Endothelial cell of umbilical vein (primary cell): ENCODE data around the gene DSE. TPM values are rescaled to one million over a fixed set of nuclear protein-coding genes. Genes with fewer than 3 reads are reported as not detected.
A peak's percentile ranks its signal among the peaks of the same experiment; 100 is the strongest.

ENCODE experiments used
- BruUV-seq: library from RNA; stranded (reverse); fragments of 400-500 nt; replicated peaks from 2 replicates; lab custom pipeline; 2021; lab: Mats Ljungman, UMichigan
- CTCF ChIA-PET: fragments of 300-600, 350-600 bp; sonication (Branson Sonifier 250); formaldehyde crosslinking; loops from one replicate; lab custom pipeline; 2021; ENCODE audit warnings: antibody characterized with exemption, inconsistent platforms; lab: Charles Lee
- POLR2A ChIA-PET: fragments of 300-600, 350-600 bp; sonication (Branson Sonifier 250); formaldehyde crosslinking; loops from one replicate; lab custom pipeline; 2021; ENCODE audit warnings: antibody characterized with exemption, inconsistent platforms; lab: Charles Lee
- DNase-seq: peaks from one replicate; pipeline ENCODE4 v3.0.0-alpha.2; 2011; ENCODE audit warnings: low read depth, low spot score
- FAIRE-seq: peaks from 2 replicates; lab custom pipeline; 2011; peaks lifted over from hg19 to GRCh38; lab: Jason Lieb, UNC
- H2AFZ ChIP-seq: 2 replicates; pipeline ENCODE4 v1.6.0; 2012; ENCODE audit warnings: low read depth, low read length, control low read depth, inconsistent platforms
- H3K27ac ChIP-seq: 2 replicates; pipeline ENCODE4 v1.5.1; 2011; ENCODE audit warnings: low read depth, mild to moderate bottlenecking, control low read depth, low read length, moderate library complexity; ENCODE audit not compliant: insufficient read depth
- H3K27me3 ChIP-seq, 2 experiments: 2 replicates each; pipeline versions ENCODE4 v1.6.0 to v1.6.1; 2011; ENCODE audit warnings: low read length in 2 of 2, mixed read lengths in 1 of 2; ENCODE audit not compliant: control insufficient read depth in 2 of 2, insufficient read depth in 2 of 2
- H3K36me3 ChIP-seq, 2 experiments: 2 replicates in 1 of 2; 3 replicates in 1 of 2; pipeline ENCODE4 v1.5.1; 2011; ENCODE audit warnings: low read length in 2 of 2, mild to moderate bottlenecking in 1 of 2, moderate library complexity in 1 of 2; ENCODE audit not compliant: control insufficient read depth in 2 of 2, insufficient read depth in 2 of 2; ENCODE audit errors: extremely low read depth in 1 of 2
- H3K4me1 ChIP-seq: 3 replicates; pipeline ENCODE4 v1.5.1; 2011; ENCODE audit warnings: mild to moderate bottlenecking, low read length; ENCODE audit not compliant: control insufficient read depth, insufficient read depth; ENCODE audit errors: extremely low read depth
- H3K4me2 ChIP-seq: 2 replicates; pipeline ENCODE4 v1.6.1; 2011; ENCODE audit warnings: low read length, control low read depth, mixed read lengths; ENCODE audit not compliant: insufficient read depth
- H3K4me3 ChIP-seq, 3 experiments: fragments of 200-600 bp in 1 of 3; sonication (generic), shearing (Covaris generic) in 1 of 3; replicated peaks in 1 of 3; 2 replicates each; pipeline ENCODE4 v1.5.1; 2011 to 2016; ENCODE audit warnings: control low read depth in 3 of 3, low read length in 3 of 3, mild to moderate bottlenecking in 2 of 3, inconsistent platforms in 1 of 3, low read depth in 1 of 3, moderate library complexity in 1 of 3; ENCODE audit not compliant: insufficient read depth in 1 of 3
- H3K79me2 ChIP-seq: 2 replicates; pipeline ENCODE4 v1.6.0; 2012; ENCODE audit warnings: low read length, inconsistent platforms; ENCODE audit not compliant: control insufficient read depth, insufficient read depth
- H3K9ac ChIP-seq: replicated peaks from 2 replicates; pipeline ENCODE3; 2011; ENCODE audit warnings: low read length, control low read depth; ENCODE audit not compliant: insufficient read depth; ENCODE audit errors: extremely low read depth
- H3K9me1 ChIP-seq: replicated peaks from 3 replicates; pipeline ENCODE4 v1.6.0; 2011; ENCODE audit warnings: mild to moderate bottlenecking, low read length; ENCODE audit not compliant: control insufficient read depth, insufficient read depth; ENCODE audit errors: extremely low read depth
- H3K9me3 ChIP-seq: replicated peaks from 2 replicates; pipeline ENCODE4 v1.5.1; 2012; ENCODE audit warnings: low read length, inconsistent platforms; ENCODE audit not compliant: control insufficient read depth, insufficient read depth
- H4K20me1 ChIP-seq: replicated peaks from 2 replicates; pipeline ENCODE3; 2011; ENCODE audit warnings: mild to moderate bottlenecking, low read length; ENCODE audit not compliant: control insufficient read depth, insufficient read depth; ENCODE audit errors: extremely low read depth
- EZH2 ChIP-seq: IDR thresholded peaks from 2 replicates; pipeline ENCODE4 v1.6.1; 2012; ENCODE audit warnings: borderline replicate concordance, low read depth, mild to moderate bottlenecking, moderate library complexity, low read length, inconsistent platforms; ENCODE audit not compliant: severe bottlenecking
- FOS ChIP-seq: IDR thresholded peaks from 2 replicates; pipeline ENCODE4 v1.6.1; 2011; ENCODE audit warnings: mild to moderate bottlenecking, low read length, moderate library complexity, borderline replicate concordance; ENCODE audit not compliant: insufficient read depth
- GATA2 ChIP-seq: IDR thresholded peaks from 2 replicates; pipeline ENCODE4 v1.7.0; 2011; ENCODE audit warnings: low read depth, mild to moderate bottlenecking, moderate library complexity, mixed read lengths, low read length; ENCODE audit not compliant: insufficient read length, insufficient read depth
- JUN ChIP-seq: IDR thresholded peaks from 2 replicates; pipeline ENCODE4 v1.6.1; 2011; ENCODE audit warnings: borderline replicate concordance, low read depth; ENCODE audit not compliant: insufficient read length, insufficient read depth
- MYC ChIP-seq: IDR thresholded peaks from one replicate; pipeline ENCODE4 v1.6.1; 2011; ENCODE audit warnings: mild to moderate bottlenecking, low read depth, low read length
- POLR2A ChIP-seq: IDR thresholded peaks from 2 replicates; pipeline ENCODE4 v1.6.1; 2012; ENCODE audit warnings: low read depth, mild to moderate bottlenecking, control low read depth, low read length
- POLR2AphosphoS5 ChIP-seq: IDR thresholded peaks from 2 replicates; pipeline ENCODE4 v1.6.1; 2012; ENCODE audit warnings: low read depth, mild to moderate bottlenecking, control low read depth, low read length, moderate library complexity; ENCODE audit not compliant: insufficient read depth
- dilution Hi-C: fragments of 300-500 bp; cut with MboI; formaldehyde crosslinking; loops from one replicate; pipeline ENCODE4 v1.15.0; 2019; ENCODE audit warnings: low sequenced_read_pairs; ENCODE audit not compliant: extremely low pct_ligation_motif_present
- intact Hi-C: fragments of 100-400 bp; cut with micrococcal nuclease; formaldehyde crosslinking; loops from one replicate; pipeline ENCODE4 v1.10.0; 2022
- polyA plus RNA-seq, 4 experiments: library from polyadenylated mRNA; depleted of rRNA in 3 of 4; stranded (reverse) in 3 of 4; unstranded in 1 of 4; fragments of >200 nt; gene quantifications; 2 replicates each; pipeline versions ENCODE4 v1.2.1 to v1.2.3, GENCODE V29; 2011 to 2012; ENCODE audit warnings: missing spikeins in 1 of 4
- total RNA-seq: library from RNA; stranded (reverse); gene quantifications from 2 replicates; pipeline ENCODE4 v1.2.3, GENCODE V29; 2021
- TF ChIP-seq, protein P1 (sequence below), 2 donors: IDR thresholded peaks; 1 replicate in 1 of 2; 2 replicates in 1 of 2; pipeline ENCODE4 v1.5.1; 2011; ENCODE audit warnings: low read length in 2 of 2, mild to moderate bottlenecking in 2 of 2, moderate library complexity in 2 of 2, control low read depth in 1 of 2, inconsistent platforms in 1 of 2, low read depth in 1 of 2; ENCODE audit not compliant: insufficient read depth in 1 of 2; ENCODE audit errors: extremely low read depth in 1 of 2
- TF ChIP-seq, protein P2 (sequence below): IDR thresholded peaks from 2 replicates; pipeline ENCODE4 v1.6.1; 2011; ENCODE audit not compliant: insufficient read depth, insufficient read length

The DSE gene
- total and polyA plus RNA-seq, 2 donors (not counting 3 experiments of a cell fraction or from before 2014, with no cell fraction given), result 12.0 to 25.0 TPM

DNA sequence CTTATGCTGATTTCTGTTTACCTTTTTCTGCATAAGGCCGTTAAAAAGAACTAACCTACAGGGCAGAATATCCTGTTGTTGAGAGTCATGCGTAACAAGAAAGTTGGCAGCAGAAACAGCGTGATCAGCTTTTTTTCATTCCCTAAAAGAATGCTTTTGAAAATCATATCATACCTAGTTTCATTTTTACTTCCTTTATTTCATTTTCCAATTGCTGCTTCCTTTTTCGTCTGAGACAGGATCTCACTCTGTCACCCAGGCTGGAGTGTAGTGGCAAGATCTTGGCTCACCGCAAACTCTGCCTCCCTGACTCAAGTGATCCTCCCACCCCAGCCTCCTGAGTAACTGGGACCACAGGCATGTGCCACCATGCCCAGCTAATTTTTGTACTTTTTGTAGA is 94.5 kb downstream of the DSE start:
- Histone ChIP-seq H3K9me1 (no peaks in the 10 kb centered on the region), H3K9me3 (no peaks in the 10 kb centered on the region), H3K79me2 (no peaks in the 10 kb centered on the region), H3K36me3 (no peaks in the 10 kb centered on the region), H3K27me3 (peaks cover 10 to 18% of the 10 kb centered on the region in 2 experiments), H3K4me3 (no peak overlapping the region), H3K4me1 (peaks cover 8% of the 10 kb centered on the region), H3K27ac (no peak overlapping the region), H3K4me2 (no peak overlapping the region), H3K9ac (no peak overlapping the region), H4K20me1 (no peaks in the 10 kb centered on the region), H2AFZ (no peak overlapping the region)
- FAIRE-seq (no peak), DNase-seq (peak; percentile 28)
- intact Hi-C loops (no loop called here), dilution Hi-C loops (no loop called here)
- TF ChIP-seq EZH2, result no peak
- no peak for TF ChIP-seq MYC
- TF ChIP-seq, protein P1, sequence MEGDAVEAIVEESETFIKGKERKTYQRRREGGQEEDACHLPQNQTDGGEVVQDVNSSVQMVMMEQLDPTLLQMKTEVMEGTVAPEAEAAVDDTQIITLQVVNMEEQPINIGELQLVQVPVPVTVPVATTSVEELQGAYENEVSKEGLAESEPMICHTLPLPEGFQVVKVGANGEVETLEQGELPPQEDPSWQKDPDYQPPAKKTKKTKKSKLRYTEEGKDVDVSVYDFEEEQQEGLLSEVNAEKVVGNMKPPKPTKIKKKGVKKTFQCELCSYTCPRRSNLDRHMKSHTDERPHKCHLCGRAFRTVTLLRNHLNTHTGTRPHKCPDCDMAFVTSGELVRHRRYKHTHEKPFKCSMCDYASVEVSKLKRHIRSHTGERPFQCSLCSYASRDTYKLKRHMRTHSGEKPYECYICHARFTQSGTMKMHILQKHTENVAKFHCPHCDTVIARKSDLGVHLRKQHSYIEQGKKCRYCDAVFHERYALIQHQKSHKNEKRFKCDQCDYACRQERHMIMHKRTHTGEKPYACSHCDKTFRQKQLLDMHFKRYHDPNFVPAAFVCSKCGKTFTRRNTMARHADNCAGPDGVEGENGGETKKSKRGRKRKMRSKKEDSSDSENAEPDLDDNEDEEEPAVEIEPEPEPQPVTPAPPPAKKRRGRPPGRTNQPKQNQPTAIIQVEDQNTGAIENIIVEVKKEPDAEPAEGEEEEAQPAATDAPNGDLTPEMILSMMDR (IDR thresholded peaks at IDR 0.05; ENCODE audit: extremely low read depth in 1 of 2, insufficient read depth in 1 of 2, low read depth in 1 of 2, low read length in 2 of 2), result no peak
- TF ChIP-seq GATA2, result no peak
- no peak for TF ChIP-seq POLR2AphosphoS5
- no peak for TF ChIP-seq JUN
- TF ChIP-seq FOS, result no peak
- no peak for TF ChIP-seq POLR2A
- TF ChIP-seq, protein P2, sequence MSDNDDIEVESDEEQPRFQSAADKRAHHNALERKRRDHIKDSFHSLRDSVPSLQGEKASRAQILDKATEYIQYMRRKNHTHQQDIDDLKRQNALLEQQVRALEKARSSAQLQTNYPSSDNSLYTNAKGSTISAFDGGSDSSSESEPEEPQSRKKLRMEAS, result no peak
- POLR2A ChIA-PET, result no interaction called here
- CTCF ChIA-PET, result no interaction called here
- BruUV-seq, result no TSS peak
